ENCODE measurements around the gene CALU.

Gene CALU

DNA sequence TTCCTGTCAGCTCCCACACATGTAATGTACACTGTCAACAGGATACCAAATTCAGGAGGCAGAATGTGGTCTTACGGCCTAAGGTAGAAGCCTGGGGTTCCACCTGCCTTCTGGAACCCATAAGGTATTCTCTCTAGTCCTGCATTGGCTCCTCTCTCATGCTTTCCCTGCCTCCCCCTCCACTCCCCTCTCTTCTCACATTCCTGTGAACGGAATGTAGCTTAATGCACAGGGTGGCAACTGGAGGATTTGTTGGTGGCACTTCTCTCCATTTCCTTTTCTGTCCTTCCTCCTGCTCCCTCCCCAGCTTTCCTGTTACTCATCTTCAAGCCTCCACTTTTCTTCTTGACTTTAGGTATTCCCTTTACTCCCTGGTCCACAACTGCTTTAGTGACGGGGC is 79.5 kb downstream of the CALU start:
- TF ChIP-seq CTCF (IDR thresholded peaks at IDR 0.05), result no peak

Measured in LNCAP (cell line).